WI38 (cell line): ENCODE results near the gene PLEKHN1.

ENCODE experiments used
- H3K4me3 ChIP-seq: 2 replicates; pipeline ENCODE4 v1.5.1; 2011; ENCODE audit warnings: low read depth, mild to moderate bottlenecking, control low read depth, low read length
- TF ChIP-seq, protein P1 (sequence below): IDR thresholded peaks from 2 replicates; pipeline ENCODE4 v1.5.1; 2012; ENCODE audit warnings: low read depth, mild to moderate bottlenecking, control low read depth, low read length

Gene PLEKHN1

GRCh38 chr1:931380-932172, 34.7 kb upstream of the PLEKHN1 start:
- TF ChIP-seq, protein P1, sequence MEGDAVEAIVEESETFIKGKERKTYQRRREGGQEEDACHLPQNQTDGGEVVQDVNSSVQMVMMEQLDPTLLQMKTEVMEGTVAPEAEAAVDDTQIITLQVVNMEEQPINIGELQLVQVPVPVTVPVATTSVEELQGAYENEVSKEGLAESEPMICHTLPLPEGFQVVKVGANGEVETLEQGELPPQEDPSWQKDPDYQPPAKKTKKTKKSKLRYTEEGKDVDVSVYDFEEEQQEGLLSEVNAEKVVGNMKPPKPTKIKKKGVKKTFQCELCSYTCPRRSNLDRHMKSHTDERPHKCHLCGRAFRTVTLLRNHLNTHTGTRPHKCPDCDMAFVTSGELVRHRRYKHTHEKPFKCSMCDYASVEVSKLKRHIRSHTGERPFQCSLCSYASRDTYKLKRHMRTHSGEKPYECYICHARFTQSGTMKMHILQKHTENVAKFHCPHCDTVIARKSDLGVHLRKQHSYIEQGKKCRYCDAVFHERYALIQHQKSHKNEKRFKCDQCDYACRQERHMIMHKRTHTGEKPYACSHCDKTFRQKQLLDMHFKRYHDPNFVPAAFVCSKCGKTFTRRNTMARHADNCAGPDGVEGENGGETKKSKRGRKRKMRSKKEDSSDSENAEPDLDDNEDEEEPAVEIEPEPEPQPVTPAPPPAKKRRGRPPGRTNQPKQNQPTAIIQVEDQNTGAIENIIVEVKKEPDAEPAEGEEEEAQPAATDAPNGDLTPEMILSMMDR, result no peak
- no peak overlapping the region for H3K4me3 ChIP-seq

GRCh38 chr1:932173-932510, 34.1 kb upstream of the PLEKHN1 start:
- no peak overlapping the region for H3K4me3 ChIP-seq
- TF ChIP-seq, protein P1, result no peak

DNA sequence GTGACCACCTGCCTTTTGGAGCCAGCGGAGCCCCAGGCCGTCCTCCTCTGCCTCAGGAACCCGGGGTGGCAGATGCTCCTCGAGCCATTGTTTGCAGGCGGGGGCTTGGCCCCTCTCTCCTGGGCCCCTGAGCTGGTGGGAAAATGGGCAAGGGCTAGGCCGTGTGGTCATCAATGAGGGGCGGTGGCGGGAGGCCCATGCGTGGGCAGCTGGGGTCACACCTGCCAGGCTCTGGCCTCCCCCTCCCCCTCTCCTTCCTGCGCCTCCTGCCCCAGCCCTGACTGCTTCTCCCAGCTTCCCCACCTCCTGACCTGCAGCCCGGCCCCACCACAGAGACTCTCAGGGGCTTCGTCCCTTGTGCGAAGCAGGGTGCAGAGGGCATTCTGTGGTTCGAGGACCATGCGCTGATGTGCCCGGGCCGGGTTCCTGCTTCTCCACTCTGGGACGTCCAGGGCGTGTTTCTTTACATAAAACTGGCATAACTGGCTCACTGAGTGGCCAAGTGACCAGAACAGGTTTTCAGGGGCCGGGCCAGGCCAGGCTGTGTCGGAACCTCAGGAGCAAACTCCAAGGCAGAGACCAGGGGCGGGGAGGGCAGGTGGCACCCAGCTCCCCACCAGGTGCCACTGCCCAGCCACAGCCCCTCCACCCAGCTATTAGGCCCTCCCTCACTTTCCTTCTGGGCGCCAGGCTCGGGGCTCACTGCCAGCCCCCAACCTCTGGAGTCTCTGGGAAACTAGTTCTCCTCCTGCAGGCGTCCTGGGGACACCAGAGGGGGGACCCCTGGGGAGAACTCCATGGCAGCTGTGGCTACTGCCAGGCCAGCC, 33.3 kb upstream of the PLEKHN1 start:
- H3K4me3 ChIP-seq, result no peak overlapping the region
- TF ChIP-seq, protein P1, result no peak

- TF ChIP-seq, protein P1, result no peak
- no peak overlapping the region for H3K4me3 ChIP-seq
Observed at GRCh38 chr1:933603-933940, 32.7 kb upstream of the PLEKHN1 start.

- no peak overlapping the region for H3K4me3 ChIP-seq
- TF ChIP-seq, protein P1, result no peak
Observed at GRCh38 chr1:934991-935750, 31.1 kb upstream of the PLEKHN1 start.

DNA sequence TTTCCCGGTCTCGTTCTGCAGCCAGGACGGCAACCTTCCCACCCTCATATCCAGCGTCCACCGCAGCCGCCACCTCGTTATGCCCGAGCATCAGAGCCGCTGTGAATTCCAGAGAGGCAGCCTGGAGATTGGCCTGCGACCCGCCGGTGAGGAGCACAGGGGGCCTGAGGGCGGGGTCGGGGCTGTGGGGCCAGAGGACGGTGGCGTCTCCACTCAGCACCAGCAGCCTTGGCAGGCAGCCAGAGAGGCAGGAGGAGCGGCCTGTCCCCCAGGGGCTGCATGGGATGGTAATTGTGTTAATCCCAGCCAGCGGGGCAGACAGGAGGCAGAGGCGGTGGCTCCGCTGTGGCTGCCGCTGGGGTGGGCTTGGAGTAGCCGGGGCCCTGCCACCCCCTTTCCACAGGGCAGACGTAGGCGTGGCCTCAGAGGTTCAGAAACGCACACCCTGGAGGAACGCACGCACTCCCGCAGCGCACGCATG, 30.5 kb upstream of the PLEKHN1 start:
- no peak overlapping the region for H3K4me3 ChIP-seq

More for the DNA sequence above, 30.5 kb upstream of the PLEKHN1 start:
- TF ChIP-seq, protein P1, result no peak
